Immature natural killer cell (primary cell): Measurements from ENCODE around the gene TP53TG3E. TPM values are rescaled to one million over a fixed set of nuclear protein-coding genes. Genes with fewer than 3 reads are reported as not detected.
"Not testable (repeated sequence)": the region's sequence is repeated elsewhere in the genome, so short reads cannot be mapped to it uniquely, and the experiment has no call there.

Source experiments
- DNase-seq, 3 donors: peaks; one replicate each; pipeline ENCODE4 v3.0.0; 2022; ENCODE audit warnings: mixed read lengths in 1 of 3
- H3K27ac Mint-ChIP-seq, 6 donors: one replicate each; pipeline ENCODE4 v1.8.0; 2020; ENCODE audit warnings: mixed read lengths in 6 of 6, mild to moderate bottlenecking in 5 of 6, inconsistent platforms in 4 of 6, moderate library complexity in 3 of 6
- H3K27me3 Mint-ChIP-seq, 3 donors: one replicate each; pipeline ENCODE4 v1.8.0; 2020 to 2021; ENCODE audit warnings: low read depth in 3 of 3, mild to moderate bottlenecking in 3 of 3, mixed read lengths in 3 of 3, moderate library complexity in 3 of 3, inconsistent platforms in 1 of 3
- H3K36me3 Mint-ChIP-seq, 3 donors: one replicate each; pipeline ENCODE4 v1.8.0; 2020; ENCODE audit warnings: mixed read lengths in 3 of 3, inconsistent platforms in 2 of 3, mild to moderate bottlenecking in 2 of 3
- H3K4me1 Mint-ChIP-seq, 2 donors: one replicate each; pipeline ENCODE4 v1.8.0; 2020; ENCODE audit warnings: inconsistent platforms in 2 of 2, mild to moderate bottlenecking in 2 of 2, mixed read lengths in 2 of 2, moderate library complexity in 1 of 2
- H3K4me3 Mint-ChIP-seq, 5 donors: one replicate each; pipeline ENCODE4 v1.8.0; 2020; ENCODE audit warnings: mild to moderate bottlenecking in 5 of 5, mixed read lengths in 5 of 5, inconsistent platforms in 3 of 5, moderate library complexity in 3 of 5
- H3K9me3 Mint-ChIP-seq, 6 donors: one replicate each; pipeline ENCODE4 v1.8.0; 2020; ENCODE audit warnings: mild to moderate bottlenecking in 6 of 6, mixed read lengths in 6 of 6, inconsistent platforms in 4 of 6, moderate library complexity in 3 of 6
- polyA plus RNA-seq, 3 donors: library from polyadenylated mRNA; unstranded; fragments of 300-500 nt; fragmentation: Illumina TruSeq; gene quantifications; one replicate each; pipeline ENCODE4 v1.2.3, GENCODE V29; 2021

Gene TP53TG3E, protein sequence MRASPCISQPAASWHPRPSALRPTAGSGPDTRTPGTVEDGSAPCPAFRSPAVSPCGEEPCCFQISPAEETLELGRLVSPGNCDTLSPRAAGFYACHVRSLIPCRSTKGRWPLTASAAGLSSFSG
- polyA plus RNA-seq, result not detected

DNA sequence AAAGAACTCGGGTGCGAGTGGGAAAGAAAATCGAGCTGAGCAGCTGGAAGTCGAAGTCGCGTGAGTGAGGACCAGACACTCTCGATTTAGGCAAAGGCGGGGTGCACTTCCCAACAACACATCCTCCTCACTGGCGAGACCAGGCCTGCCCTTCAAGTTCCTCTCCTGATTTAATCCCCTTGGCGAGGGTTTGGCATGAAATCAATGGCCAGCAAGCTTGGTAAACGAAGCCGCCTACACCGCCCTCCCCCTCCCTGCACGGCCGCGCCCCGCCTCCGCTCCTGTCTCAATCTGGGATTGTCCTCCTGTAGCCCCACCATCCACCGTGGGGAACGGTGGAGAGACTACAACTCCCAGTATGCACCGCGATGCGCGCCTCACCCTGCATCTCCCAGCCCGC, at the start of gene TP53TG3E:
TP53TG3E (plus strand) TSS at position 301 of the 400 bp plus-strand sequence; CDS start at position 369, 68 bp downstream.
- not testable (repeated sequence) for H3K4me3 Mint-ChIP-seq, DNase-seq, H3K9me3 Mint-ChIP-seq, H3K27ac Mint-ChIP-seq, H3K36me3 Mint-ChIP-seq, H3K27me3 Mint-ChIP-seq, H3K4me1 Mint-ChIP-seq

DNA sequence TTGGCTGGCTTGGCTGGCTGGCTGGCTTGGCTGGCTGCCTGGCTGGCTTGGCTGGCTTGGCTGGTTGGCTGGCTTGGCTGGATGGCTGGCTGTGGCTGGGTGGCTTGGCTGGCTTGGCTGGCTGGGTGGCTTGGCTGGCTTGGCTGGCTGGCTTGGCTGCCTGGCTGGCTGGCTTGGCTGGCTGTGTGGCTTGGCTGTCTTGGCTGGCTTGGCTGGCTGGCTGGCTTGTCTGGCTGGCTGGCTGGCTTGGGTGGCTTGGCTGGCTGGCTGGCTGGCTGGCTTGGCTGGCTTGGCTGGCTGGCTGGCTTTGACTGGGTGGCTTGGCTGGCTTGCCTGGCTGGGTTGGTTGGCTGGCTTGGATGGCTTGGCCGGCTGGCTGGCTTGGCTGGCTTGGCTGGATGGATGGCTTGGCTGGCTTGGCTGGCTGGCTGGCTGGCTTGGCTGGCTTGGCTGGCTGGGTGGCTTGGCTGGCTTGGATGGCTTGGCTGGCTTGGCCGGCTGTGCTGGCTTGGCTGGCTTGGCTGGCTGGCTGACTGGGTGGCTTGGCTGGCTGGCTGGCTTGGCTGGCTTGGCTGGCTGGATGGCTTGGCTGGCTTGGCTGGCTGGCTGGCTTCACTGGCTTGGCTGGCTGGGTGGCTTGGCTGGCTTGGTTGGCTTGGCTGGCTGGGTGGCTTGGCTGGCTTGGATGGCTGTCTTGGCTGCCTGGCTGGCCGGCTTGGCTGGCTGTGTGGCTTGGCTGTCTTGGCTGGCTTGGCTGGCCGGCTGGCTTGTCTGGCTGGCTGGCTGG, 32.3 kb downstream of the TP53TG3E start:
- not testable (repeated sequence) for H3K27ac Mint-ChIP-seq, H3K27me3 Mint-ChIP-seq, H3K4me1 Mint-ChIP-seq, H3K4me3 Mint-ChIP-seq, H3K36me3 Mint-ChIP-seq
- peak in 1 of 3 donors; percentile 5 for DNase-seq
- peaks cover 0 to 14% (median 7%) of the 10 kb centered on the region in 6 donors for H3K9me3 Mint-ChIP-seq

DNA sequence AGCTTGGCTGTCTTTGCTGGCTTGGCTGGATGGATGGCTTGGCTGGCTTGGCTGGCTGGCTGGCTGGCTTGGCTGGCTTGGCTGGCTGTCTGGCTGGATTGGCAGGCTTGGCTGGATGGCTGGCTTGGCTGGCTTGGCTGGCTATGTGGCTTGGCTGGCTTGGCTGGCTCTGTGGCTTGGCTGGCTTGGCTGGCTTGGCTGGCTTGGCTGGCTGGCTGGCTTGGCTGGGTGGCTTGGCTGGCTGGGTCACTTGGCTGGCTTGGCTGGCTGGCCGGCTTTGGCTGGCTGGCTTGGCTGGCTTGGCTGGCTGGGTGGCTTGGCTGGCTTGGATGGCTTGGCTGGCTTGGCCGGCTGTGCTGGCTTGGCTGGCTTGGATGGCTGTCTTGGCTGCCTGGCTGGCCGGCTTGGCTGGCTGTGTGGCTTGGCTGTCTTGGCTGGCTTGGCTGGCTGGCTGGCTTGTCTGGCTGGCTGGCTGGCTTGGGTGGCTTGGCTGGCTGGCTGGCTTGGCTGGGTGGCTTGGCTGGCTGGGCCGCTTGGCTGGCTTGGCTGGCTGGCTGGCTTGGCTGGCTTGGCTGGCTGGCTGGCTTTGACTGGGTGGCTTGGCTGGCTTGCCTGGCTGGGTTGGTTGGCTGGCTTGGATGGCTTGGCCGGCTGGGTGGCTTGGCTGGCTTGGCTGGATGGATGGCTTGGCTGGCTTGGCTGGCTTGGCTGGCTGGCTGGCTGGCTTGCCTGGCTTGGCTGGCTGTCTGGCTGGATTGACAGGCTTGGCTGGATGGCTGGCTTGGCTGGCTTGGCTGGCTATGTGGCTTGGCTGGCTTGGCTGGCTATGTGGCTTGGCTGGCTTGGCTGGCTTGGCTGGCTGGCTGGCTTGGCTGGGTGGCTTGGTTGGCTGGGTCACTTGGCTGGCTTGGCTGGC, 33.8 kb downstream of the TP53TG3E start:
- not testable (repeated sequence) for H3K27me3 Mint-ChIP-seq, H3K4me3 Mint-ChIP-seq, H3K27ac Mint-ChIP-seq, H3K36me3 Mint-ChIP-seq, H3K4me1 Mint-ChIP-seq
- peaks cover 0 to 14% (median 7%) of the 10 kb centered on the region in 6 donors for H3K9me3 Mint-ChIP-seq
- peak in 2 of 3 donors; percentile 4 to 8 for DNase-seq

DNA sequence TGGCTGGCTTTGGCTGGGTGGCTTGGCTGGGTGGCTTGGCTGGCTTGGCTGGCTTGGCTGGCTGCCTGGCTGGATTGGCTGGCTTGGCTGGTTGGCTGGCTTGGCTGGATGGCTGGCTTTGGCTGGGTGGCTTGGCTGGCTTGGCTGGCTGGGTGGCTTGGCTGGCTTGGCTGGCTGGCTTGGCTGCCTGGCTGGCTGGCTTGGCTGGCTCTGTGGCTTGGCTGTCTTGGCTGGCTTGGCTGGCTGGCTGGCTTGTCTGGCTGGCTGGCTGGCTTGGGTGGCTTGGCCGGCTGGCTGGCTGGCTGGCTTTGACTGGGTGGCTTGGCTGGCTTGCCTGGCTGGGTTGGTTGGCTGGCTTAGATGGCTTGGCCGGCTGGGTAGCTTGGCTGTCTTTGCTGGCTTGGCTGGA, 34.4 kb downstream of the TP53TG3E start:
- peaks cover 0 to 14% (median 7%) of the 10 kb centered on the region in 6 donors for H3K9me3 Mint-ChIP-seq
- peak in 1 of 3 donors; percentile 5 for DNase-seq
- not testable (repeated sequence) for H3K27ac Mint-ChIP-seq, H3K27me3 Mint-ChIP-seq, H3K4me1 Mint-ChIP-seq, H3K4me3 Mint-ChIP-seq, H3K36me3 Mint-ChIP-seq

DNA sequence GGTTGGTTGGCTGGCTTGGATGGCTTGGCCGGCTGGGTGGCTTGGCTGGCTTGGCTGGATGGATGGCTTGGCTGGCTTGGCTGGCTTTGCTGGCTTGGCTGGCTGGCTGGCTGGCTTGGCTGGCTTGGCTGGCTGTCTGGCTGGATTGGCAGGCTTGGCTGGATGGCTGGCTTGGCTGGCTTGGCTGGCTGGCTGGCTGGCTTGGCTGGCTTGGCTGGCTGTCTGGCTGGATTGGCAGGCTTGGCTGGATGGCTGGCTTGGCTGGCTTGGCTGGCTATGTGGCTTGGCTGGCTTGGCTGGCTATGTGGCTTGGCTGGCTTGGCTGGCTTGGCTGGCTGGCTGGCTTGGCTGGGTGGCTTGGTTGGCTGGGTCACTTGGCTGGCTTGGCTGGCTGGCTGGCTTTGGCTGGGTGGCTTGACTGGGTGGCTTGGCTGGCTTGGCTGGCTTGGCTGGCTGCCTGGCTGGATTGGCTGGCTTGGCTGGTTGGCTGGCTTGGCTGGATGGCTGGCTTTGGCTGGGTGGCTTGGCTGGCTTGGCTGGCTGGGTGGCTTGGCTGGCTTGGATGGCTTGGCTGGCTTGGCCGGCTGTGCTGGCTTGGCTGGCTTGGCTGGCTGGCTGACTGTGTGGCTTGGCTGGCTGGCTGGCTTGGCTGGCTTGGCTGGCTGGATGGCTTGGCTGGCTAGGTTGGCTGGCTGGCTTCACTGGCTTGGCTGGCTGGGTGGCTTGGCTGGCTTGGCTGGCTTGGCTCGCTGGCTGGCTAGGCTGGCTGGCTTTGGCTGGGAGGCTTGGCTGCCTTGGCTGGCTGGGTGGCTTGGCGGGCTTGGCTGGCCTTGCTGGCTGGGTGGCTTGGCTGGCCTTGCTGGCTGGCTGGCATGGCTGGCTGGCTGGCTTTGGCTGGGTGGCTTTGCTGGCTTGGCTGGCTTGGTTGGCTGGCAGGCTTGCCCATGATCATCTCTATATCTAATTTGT, 35.3 kb downstream of the TP53TG3E start:
- H3K9me3 Mint-ChIP-seq, result peaks cover 0 to 14% (median 7%) of the 10 kb centered on the region in 6 donors
- H3K4me3 Mint-ChIP-seq, H3K27ac Mint-ChIP-seq, H3K4me1 Mint-ChIP-seq, H3K36me3 Mint-ChIP-seq, H3K27me3 Mint-ChIP-seq: not testable (repeated sequence)
- peak in 2 of 3 donors; percentile 9 to 14 for DNase-seq

Other genes starting within 250 kb of the TP53TG3E start
- gene TP53TG3C, start 110.1 kb upstream of the TP53TG3E start, polyA plus RNA-seq, result not detected
- gene TP53TG3B, start 56.5 kb downstream of the TP53TG3E start, polyA plus RNA-seq, result not detected
- gene TP53TG3F, start 155.3 kb downstream of the TP53TG3E start, polyA plus RNA-seq, result not detected